Measurements from ENCODE around the gene MORN2.

DNA sequence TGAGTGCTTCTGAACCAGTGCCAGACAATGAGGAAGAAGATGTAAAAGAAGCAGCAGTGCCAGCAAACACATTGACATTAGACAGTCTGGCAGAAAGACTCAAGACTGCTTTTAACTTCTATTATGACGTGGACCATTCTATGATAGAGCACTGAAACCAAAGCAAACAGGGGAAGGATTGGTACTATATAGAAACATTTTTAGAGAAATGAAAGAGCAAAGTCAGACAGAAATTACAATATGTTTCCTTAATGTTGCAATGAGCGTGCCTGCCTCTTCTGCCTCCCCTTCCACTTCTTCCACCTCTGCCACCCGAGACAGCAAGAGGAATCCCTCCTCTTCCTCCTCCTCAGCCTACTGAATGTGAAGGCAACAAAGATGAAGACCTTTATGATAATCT, 39.8 kb upstream of the MORN2 start:
- TF ChIP-seq, protein P1, sequence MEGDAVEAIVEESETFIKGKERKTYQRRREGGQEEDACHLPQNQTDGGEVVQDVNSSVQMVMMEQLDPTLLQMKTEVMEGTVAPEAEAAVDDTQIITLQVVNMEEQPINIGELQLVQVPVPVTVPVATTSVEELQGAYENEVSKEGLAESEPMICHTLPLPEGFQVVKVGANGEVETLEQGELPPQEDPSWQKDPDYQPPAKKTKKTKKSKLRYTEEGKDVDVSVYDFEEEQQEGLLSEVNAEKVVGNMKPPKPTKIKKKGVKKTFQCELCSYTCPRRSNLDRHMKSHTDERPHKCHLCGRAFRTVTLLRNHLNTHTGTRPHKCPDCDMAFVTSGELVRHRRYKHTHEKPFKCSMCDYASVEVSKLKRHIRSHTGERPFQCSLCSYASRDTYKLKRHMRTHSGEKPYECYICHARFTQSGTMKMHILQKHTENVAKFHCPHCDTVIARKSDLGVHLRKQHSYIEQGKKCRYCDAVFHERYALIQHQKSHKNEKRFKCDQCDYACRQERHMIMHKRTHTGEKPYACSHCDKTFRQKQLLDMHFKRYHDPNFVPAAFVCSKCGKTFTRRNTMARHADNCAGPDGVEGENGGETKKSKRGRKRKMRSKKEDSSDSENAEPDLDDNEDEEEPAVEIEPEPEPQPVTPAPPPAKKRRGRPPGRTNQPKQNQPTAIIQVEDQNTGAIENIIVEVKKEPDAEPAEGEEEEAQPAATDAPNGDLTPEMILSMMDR (IDR thresholded peaks at IDR 0.05; ENCODE audit: low read length) = no peak
- TF ChIP-seq EZH2 (optimal IDR thresholded peaks at IDR 0.05; ENCODE audit: low read depth, low read length) (no peak), EZH2phosphoT487 (IDR thresholded peaks at IDR 0.05; ENCODE audit: low read length) (no peak)
